Breast epithelium (tissue), 3 donors: ENCODE results near the gene ZFHX3.

Experiments
- POLR2AphosphoS5 ChIP-seq, 3 donors: sonication (generic); formaldehyde crosslinking; IDR thresholded peaks; one replicate each; pipeline ENCODE4 v1.6.1; 2017; ENCODE audit warnings: antibody characterized with exemption in 3 of 3
- TF ChIP-seq, protein P1 (sequence below), 3 donors: fragments of 450-650 bp; IDR thresholded peaks; one replicate each; pipeline ENCODE4 v1.5.1; 2016 to 2017; ENCODE audit warnings: antibody characterized with exemption in 3 of 3, mild to moderate bottlenecking in 3 of 3, moderate library complexity in 3 of 3

GRCh38 chr16:72852421-72852820, 195.5 kb downstream of the ZFHX3 start:
- TF ChIP-seq, protein P1, sequence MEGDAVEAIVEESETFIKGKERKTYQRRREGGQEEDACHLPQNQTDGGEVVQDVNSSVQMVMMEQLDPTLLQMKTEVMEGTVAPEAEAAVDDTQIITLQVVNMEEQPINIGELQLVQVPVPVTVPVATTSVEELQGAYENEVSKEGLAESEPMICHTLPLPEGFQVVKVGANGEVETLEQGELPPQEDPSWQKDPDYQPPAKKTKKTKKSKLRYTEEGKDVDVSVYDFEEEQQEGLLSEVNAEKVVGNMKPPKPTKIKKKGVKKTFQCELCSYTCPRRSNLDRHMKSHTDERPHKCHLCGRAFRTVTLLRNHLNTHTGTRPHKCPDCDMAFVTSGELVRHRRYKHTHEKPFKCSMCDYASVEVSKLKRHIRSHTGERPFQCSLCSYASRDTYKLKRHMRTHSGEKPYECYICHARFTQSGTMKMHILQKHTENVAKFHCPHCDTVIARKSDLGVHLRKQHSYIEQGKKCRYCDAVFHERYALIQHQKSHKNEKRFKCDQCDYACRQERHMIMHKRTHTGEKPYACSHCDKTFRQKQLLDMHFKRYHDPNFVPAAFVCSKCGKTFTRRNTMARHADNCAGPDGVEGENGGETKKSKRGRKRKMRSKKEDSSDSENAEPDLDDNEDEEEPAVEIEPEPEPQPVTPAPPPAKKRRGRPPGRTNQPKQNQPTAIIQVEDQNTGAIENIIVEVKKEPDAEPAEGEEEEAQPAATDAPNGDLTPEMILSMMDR (IDR thresholded peaks at IDR 0.05) = no peak
- TF ChIP-seq POLR2AphosphoS5 (IDR thresholded peaks at IDR 0.05) = no peak
